Measurements from ENCODE around the gene ZNF582. TPM values are rescaled to one million over a fixed set of nuclear protein-coding genes. Genes with fewer than 3 reads are reported as not detected.
A peak's percentile ranks its signal among the peaks of the same experiment; 100 is the strongest.

ZNF582 gene
- total and polyA plus RNA-seq, 2 donors from 2014 or later: 3.8 to 5.0 TPM

- no peak overlapping the region for H3K9ac ChIP-seq (ENCODE audit: low read length in 3 of 3)
- no peak for TF ChIP-seq CTCF (IDR thresholded peaks at IDR 0.05; ENCODE audit: borderline replicate concordance, extremely low read depth, insufficient read depth)
- no peak overlapping the region for H3K27ac ChIP-seq (ENCODE audit: low read depth in 2 of 2, low read length in 2 of 2)
- H3K27me3 ChIP-seq (ENCODE audit: control insufficient read depth, insufficient read depth, low read length): no peaks in the 10 kb centered on the region
- intact Hi-C loops (cut with DNase I): loop anchor here (10.0 kb wide), 1 partner anchor 303 kb away; the partner anchor contains the start of gene ZNF835
- no peak for DNase-seq
- peaks cover 0 to 9% (median 4%) of the 10 kb centered on the region in 3 donors for H3K4me1 ChIP-seq (ENCODE audit: control insufficient read depth in 2 of 3, insufficient read depth in 2 of 3, low read depth in 1 of 3, low read length in 3 of 3)
- peaks cover 45 to 51% (median 48%) of the 10 kb centered on the region in 3 donors for H3K36me3 ChIP-seq (ENCODE audit: control insufficient read depth in 2 of 3, insufficient read depth in 3 of 3, low read length in 3 of 3)
- no peak overlapping the region for H3K4me3 ChIP-seq (ENCODE audit: low read length in 3 of 3)
- peaks cover 6 to 13% (median 7%) of the 10 kb centered on the region in 3 donors for H3K9me3 ChIP-seq (ENCODE audit: control insufficient read depth in 2 of 3, insufficient read depth in 1 of 3, low read length in 3 of 3)
- no peak for FAIRE-seq
These were observed 21.1 kb downstream of the ZNF582 start for GRCh38 chr19:56372281-56372680.

- no peaks in the 10 kb centered on the region for H3K27me3 ChIP-seq (ENCODE audit: control insufficient read depth, insufficient read depth, low read length)
- FAIRE-seq (no peak), DNase-seq (no peak)
- H3K9ac ChIP-seq (ENCODE audit: low read length in 3 of 3): no peak overlapping the region
- peak overlapping the region in 1 of 3 donors; percentile 1 for H3K4me3 ChIP-seq (ENCODE audit: low read length in 3 of 3)
- H3K36me3 ChIP-seq (ENCODE audit: control insufficient read depth in 2 of 3, insufficient read depth in 3 of 3, low read length in 3 of 3): peaks cover 28 to 36% (median 30%) of the 10 kb centered on the region in 3 donors
- H3K9me3 ChIP-seq (ENCODE audit: control insufficient read depth in 2 of 3, insufficient read depth in 1 of 3, low read length in 3 of 3): peaks cover 0 to 7% (median 2%) of the 10 kb centered on the region in 3 donors
- H3K27ac ChIP-seq (ENCODE audit: low read depth in 2 of 2, low read length in 2 of 2): no peak overlapping the region
- no peak for TF ChIP-seq CTCF (IDR thresholded peaks at IDR 0.05; ENCODE audit: borderline replicate concordance, extremely low read depth, insufficient read depth)
- intact Hi-C loops (cut with DNase I): loop anchor here (10.0 kb wide), 1 partner anchor 305 kb away; the partner anchor contains the start of gene ZNF835
- peaks cover 0 to 9% (median 4%) of the 10 kb centered on the region in 3 donors for H3K4me1 ChIP-seq (ENCODE audit: control insufficient read depth in 2 of 3, insufficient read depth in 2 of 3, low read depth in 1 of 3, low read length in 3 of 3)
These were observed 23.3 kb downstream of the ZNF582 start for GRCh38 chr19:56369886-56370676.

GRCh38 chr19:56367829-56368711 is 25.3 kb downstream of the ZNF582 start:
- Histone ChIP-seq H3K9ac (ENCODE audit: low read length in 3 of 3) (peak overlapping the region; percentile 49 to 84 (median 51)), H3K4me1 (ENCODE audit: control insufficient read depth in 2 of 3, insufficient read depth in 2 of 3, low read depth in 1 of 3, low read length in 3 of 3) (peaks cover 0 to 9% (median 4%) of the 10 kb centered on the region in 3 donors), H3K27me3 (ENCODE audit: control insufficient read depth, insufficient read depth, low read length) (no peaks in the 10 kb centered on the region), H3K36me3 (ENCODE audit: control insufficient read depth in 2 of 3, insufficient read depth in 3 of 3, low read length in 3 of 3) (peaks cover 9 to 18% (median 12%) of the 10 kb centered on the region in 3 donors), H3K4me3 (ENCODE audit: low read length in 3 of 3) (peak overlapping the region; percentile 70 to 87 (median 74)), H3K9me3 (ENCODE audit: control insufficient read depth in 2 of 3, insufficient read depth in 1 of 3, low read length in 3 of 3) (peaks cover 0 to 4% (median 2%) of the 10 kb centered on the region in 3 donors), H3K27ac (ENCODE audit: low read depth in 2 of 2, low read length in 2 of 2) (peak overlapping the region; percentile 71 to 88)
- no peak for TF ChIP-seq CTCF (IDR thresholded peaks at IDR 0.05; ENCODE audit: borderline replicate concordance, extremely low read depth, insufficient read depth)
- FAIRE-seq (no peak), DNase-seq (peak; percentile 97 to 98 (median 98))
- intact Hi-C loops (cut with DNase I): no loop called here
